Hepatocyte (in vitro differentiated cells): ENCODE results near the gene ZG16B. TPM values are rescaled to one million over a fixed set of nuclear protein-coding genes. Genes with fewer than 3 reads are reported as not detected.

ENCODE experiments used
- DNase-seq: peaks from one replicate; pipeline ENCODE4 v3.0.0-alpha.2; 2016; ENCODE audit warnings: low spot score
- H2AFZ ChIP-seq: fragments of 200-600 bp; sonication (generic); 2 replicates; pipeline ENCODE4 v1.6.0; 2016; ENCODE audit warnings: antibody characterized with exemption, mild to moderate bottlenecking
- H3K27ac ChIP-seq: fragments of 200-600 bp; sonication (generic); 2 replicates; pipeline ENCODE4 v1.5.1; 2016; ENCODE audit warnings: mild to moderate bottlenecking
- H3K27me3 ChIP-seq: fragments of 200-600 bp; sonication (generic); 2 replicates; pipeline ENCODE4 v1.6.1; 2016
- H3K36me3 ChIP-seq: fragments of 200-600 bp; sonication (generic); replicated peaks from 2 replicates; pipeline ENCODE4 v1.5.1; 2016; ENCODE audit warnings: low read depth; ENCODE audit not compliant: insufficient read depth
- H3K4me1 ChIP-seq: fragments of 200-600 bp; sonication (generic); 2 replicates; pipeline ENCODE4 v1.5.1; 2016; ENCODE audit warnings: mild to moderate bottlenecking, moderate library complexity; ENCODE audit not compliant: insufficient read depth
- H3K4me2 ChIP-seq: fragments of 200-600 bp; sonication (generic); 2 replicates; pipeline ENCODE4 v1.6.0; 2016
- H3K4me3 ChIP-seq: fragments of 200-600 bp; sonication (generic); 2 replicates; pipeline ENCODE4 v1.5.1; 2016; ENCODE audit warnings: mild to moderate bottlenecking
- H3K79me2 ChIP-seq: fragments of 200-600 bp; sonication (generic); 2 replicates; pipeline ENCODE4 v1.6.0; 2017; ENCODE audit warnings: mild to moderate bottlenecking
- H3K9me2 ChIP-seq: fragments of 200-600 bp; sonication (generic); replicated peaks from 2 replicates; pipeline ENCODE4 v1.6.0; 2017; ENCODE audit warnings: mild to moderate bottlenecking; ENCODE audit not compliant: insufficient read depth
- H3K9me3 ChIP-seq: fragments of 200-600 bp; sonication (generic); 2 replicates; pipeline ENCODE4 v1.5.1; 2016; ENCODE audit warnings: low read depth, mild to moderate bottlenecking
- H4K20me1 ChIP-seq: fragments of 200-600 bp; sonication (generic); 2 replicates; pipeline ENCODE4 v1.6.0; 2016; ENCODE audit warnings: mild to moderate bottlenecking; ENCODE audit not compliant: insufficient read depth, poor library complexity, severe bottlenecking
- CTCF ChIP-seq: fragments of 200-600 bp; sonication (generic); IDR thresholded peaks from 2 replicates; pipeline ENCODE4 v1.5.1; 2016; ENCODE audit warnings: antibody characterized with exemption, mild to moderate bottlenecking; ENCODE audit not compliant: poor library complexity
- EZH2 ChIP-seq: fragments of 200-600 bp; sonication (generic); IDR thresholded peaks from 2 replicates; pipeline ENCODE4 v1.6.1; 2016; ENCODE audit warnings: antibody characterized with exemption, mild to moderate bottlenecking, borderline replicate concordance
- EZH2phosphoT487 ChIP-seq: fragments of 200-600 bp; sonication (generic); IDR thresholded peaks from one replicate; pipeline ENCODE4 v1.6.1; 2018; ENCODE audit warnings: antibody characterized with exemption, mild to moderate bottlenecking, low read depth, moderate library complexity; ENCODE audit not compliant: unreplicated experiment, severe bottlenecking
- WGBS: methylation state at CpG from one replicate; pipeline ENCODE4 v1.1.6; 2016; ENCODE audit warnings: low lambda C conversion rate; ENCODE audit errors: missing lambda C conversion rate; 5-methylcytosine and 5-hydroxymethylcytosine counted together
- polyA plus RNA-seq: library from polyadenylated mRNA; unstranded; fragments of >200 nt; fragmentation: Nextera tagmentation; extraction: Ambion mirVana; gene quantifications from 2 replicates; pipeline ENCODE4 v1.2.1, GENCODE V29; 2016
- total RNA-seq: library from RNA; depleted of rRNA; stranded (reverse); fragments of >200 nt; gene quantifications from 2 replicates; pipeline ENCODE4 v1.2.3, GENCODE V29; 2014

ZG16B gene
- total and polyA plus RNA-seq, 2 experiments from 2014 or later: 4.3 to 4.9 TPM

- Histone ChIP-seq H3K27me3 (no peaks in the 10 kb centered on the region), H2AFZ (no peak within 1 kb of the TSS)
Observed at GRCh38 chr16:2816751-2817339, 13.3 kb upstream of the ZG16B start, which contains the start of gene PRSS21. PRSS21 (plus strand) TSS chr16:2817237; CDS start chr16:2817269, 32 bp downstream.

GRCh38 chr16:2817340-2818271, 12.5 kb upstream of the ZG16B start:
- no peak overlapping the region for H3K4me3 ChIP-seq
- no peak overlapping the region for H3K4me2 ChIP-seq
- 93% methylated on average over 38 of the region's 68 CpGs for WGBS
- H2AFZ ChIP-seq: no peak overlapping the region
- no peaks in the 10 kb centered on the region for H3K36me3 ChIP-seq
- H3K4me1 ChIP-seq: peaks cover 6% of the 10 kb centered on the region
- no peak for DNase-seq
- H3K27me3 ChIP-seq: no peaks in the 10 kb centered on the region
- no peaks in the 10 kb centered on the region for H3K9me3 ChIP-seq
- TF ChIP-seq EZH2phosphoT487: no peak
- no peak for TF ChIP-seq EZH2
- no peak for TF ChIP-seq CTCF
- H3K79me2 ChIP-seq: no peaks in the 10 kb centered on the region
- H3K27ac ChIP-seq: no peak overlapping the region
- H3K9me2 ChIP-seq: no peaks in the 10 kb centered on the region
- no peaks in the 10 kb centered on the region for H4K20me1 ChIP-seq

More at GRCh38 chr16:2816751-2817339, 13.3 kb upstream of the ZG16B start, which contains the start of gene PRSS21:
- H3K9me2 ChIP-seq: no peaks in the 10 kb centered on the region
- no peaks in the 10 kb centered on the region for H4K20me1 ChIP-seq
- WGBS: 91% methylated on average over 24 of the region's 28 CpGs
- TF ChIP-seq CTCF (no peak), EZH2phosphoT487 (no peak), EZH2 (no peak)
- no peak within 1 kb of the TSS for H3K4me2 ChIP-seq
- no peaks in the 10 kb centered on the region for H3K9me3 ChIP-seq
- H3K27ac ChIP-seq: no peak within 1 kb of the TSS
- H3K79me2 ChIP-seq: no peaks in the 10 kb centered on the region
- no peak within 1 kb of the TSS for H3K4me3 ChIP-seq
- no peak for DNase-seq
- peaks cover 6% of the 10 kb centered on the region for H3K4me1 ChIP-seq
- H3K36me3 ChIP-seq: no peaks in the 10 kb centered on the region

GRCh38 chr16:2818272-2818876, 11.7 kb upstream of the ZG16B start:
- TF ChIP-seq EZH2phosphoT487 (no peak), EZH2 (no peak), CTCF (no peak)
- no peaks in the 10 kb centered on the region for H3K79me2 ChIP-seq
- no peak overlapping the region for H2AFZ ChIP-seq
- no peak overlapping the region for H3K4me3 ChIP-seq
- H3K9me2 ChIP-seq: no peaks in the 10 kb centered on the region
- H3K36me3 ChIP-seq: no peaks in the 10 kb centered on the region
- DNase-seq: no peak
- no peak overlapping the region for H3K4me2 ChIP-seq
- no peaks in the 10 kb centered on the region for H3K27me3 ChIP-seq
- no peak overlapping the region for H3K27ac ChIP-seq
- WGBS: 89% methylated on average over 10 of the region's 10 CpGs
- H4K20me1 ChIP-seq: no peaks in the 10 kb centered on the region
- peaks cover 6% of the 10 kb centered on the region for H3K4me1 ChIP-seq
- no peaks in the 10 kb centered on the region for H3K9me3 ChIP-seq
